Right renal cortex interstitium (tissue), 3 donors: ENCODE data around the gene ZFHX3. TPM values are rescaled to one million over a fixed set of nuclear protein-coding genes. Genes with fewer than 3 reads are reported as not detected.

Experiments
- DNase-seq, 3 donors: peaks; one replicate each; pipeline ENCODE4 v3.0.0-alpha.2; 2013; ENCODE audit warnings: low read depth in 3 of 3, low spot score in 2 of 3
- polyA plus RNA-seq, 3 donors: library from polyadenylated mRNA; unstranded; fragments of 120-200 nt; gene quantifications; one replicate each; pipeline ENCODE4 v1.2.1, GENCODE V29; 2013; ENCODE audit not compliant: insufficient read length in 3 of 3

ZFHX3 gene
- polyA plus RNA-seq, 3 donors: 16.5 to 18.9 (median 18.7) TPM

DNA sequence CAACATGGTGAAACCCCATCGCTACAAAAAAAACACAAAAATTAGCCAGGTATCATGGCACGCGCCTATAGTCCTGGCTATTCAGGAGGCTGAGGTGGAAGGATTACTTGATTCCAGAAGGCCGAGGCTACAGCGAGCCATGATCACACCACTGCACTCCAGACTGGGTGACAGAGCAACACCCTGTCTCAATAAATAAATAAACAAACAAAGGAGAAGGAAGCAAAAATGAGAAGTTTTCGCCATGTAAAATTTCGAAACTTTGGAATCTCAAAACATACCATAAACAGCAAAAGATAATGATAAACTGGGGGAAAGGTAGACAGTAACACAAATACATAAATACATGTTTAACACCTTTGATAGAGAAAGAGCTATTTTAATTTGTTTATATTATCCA, 130.9 kb downstream of the ZFHX3 start:
- DNase-seq: no peak

GRCh38 chr16:72915331-72915730, 132.6 kb downstream of the ZFHX3 start:
- DNase-seq: no peak

- DNase-seq: no peak
These were observed 134.4 kb downstream of the ZFHX3 start for GRCh38 chr16:72913551-72913950.

DNA sequence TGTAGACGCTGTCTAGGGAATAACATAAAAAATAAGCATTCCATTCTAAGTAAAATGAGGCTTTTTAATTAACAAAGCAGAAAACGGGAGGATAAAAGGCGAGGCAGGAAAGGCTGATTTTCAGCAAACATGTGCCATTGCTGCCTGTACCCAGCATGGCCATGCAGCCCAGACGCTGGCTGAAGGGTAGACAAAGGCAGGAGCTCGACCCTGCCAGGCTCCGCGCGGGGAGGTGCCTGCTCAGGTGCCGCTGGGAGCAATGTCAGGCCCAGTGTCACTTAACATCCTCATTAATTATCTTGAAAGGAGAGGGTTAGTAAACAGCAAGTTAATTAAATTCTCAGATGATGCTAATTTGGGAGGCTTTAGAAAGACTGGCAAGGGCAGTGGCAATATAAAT, 136.0 kb downstream of the ZFHX3 start:
- no peak for DNase-seq

GRCh38 chr16:72910875-72911274, 137.1 kb downstream of the ZFHX3 start:
- no peak for DNase-seq

- no peak for DNase-seq
These were observed 137.5 kb downstream of the ZFHX3 start for GRCh38 chr16:72910381-72910780.

GRCh38 chr16:72909196-72909595, 138.7 kb downstream of the ZFHX3 start:
- no peak for DNase-seq

GRCh38 chr16:72908362-72909167, 139.4 kb downstream of the ZFHX3 start:
- DNase-seq: no peak

- DNase-seq: no peak
These were observed 142.3 kb downstream of the ZFHX3 start for GRCh38 chr16:72905581-72905980.

- no peak for DNase-seq
These were observed 144.8 kb downstream of the ZFHX3 start for GRCh38 chr16:72903176-72903575.

DNA sequence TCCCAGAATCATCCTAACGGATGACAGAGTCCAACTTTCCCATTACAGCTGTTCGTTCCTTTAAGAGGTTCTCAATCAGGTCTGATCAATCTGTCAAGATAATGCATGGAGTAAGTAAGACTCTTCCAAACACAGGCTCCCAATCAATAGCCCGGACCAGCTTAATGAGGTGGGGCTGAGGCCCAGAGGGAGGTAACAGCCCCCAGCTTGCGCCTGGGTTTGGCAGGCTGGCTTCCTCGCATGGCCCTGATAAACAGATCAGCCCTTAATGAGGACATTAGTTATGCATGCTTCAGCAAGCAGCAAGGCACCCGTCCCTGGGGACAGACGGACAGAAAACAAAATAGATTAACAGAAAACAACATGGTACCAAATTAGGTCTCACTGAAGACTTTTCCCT, 145.7 kb downstream of the ZFHX3 start:
- no peak for DNase-seq

DNA sequence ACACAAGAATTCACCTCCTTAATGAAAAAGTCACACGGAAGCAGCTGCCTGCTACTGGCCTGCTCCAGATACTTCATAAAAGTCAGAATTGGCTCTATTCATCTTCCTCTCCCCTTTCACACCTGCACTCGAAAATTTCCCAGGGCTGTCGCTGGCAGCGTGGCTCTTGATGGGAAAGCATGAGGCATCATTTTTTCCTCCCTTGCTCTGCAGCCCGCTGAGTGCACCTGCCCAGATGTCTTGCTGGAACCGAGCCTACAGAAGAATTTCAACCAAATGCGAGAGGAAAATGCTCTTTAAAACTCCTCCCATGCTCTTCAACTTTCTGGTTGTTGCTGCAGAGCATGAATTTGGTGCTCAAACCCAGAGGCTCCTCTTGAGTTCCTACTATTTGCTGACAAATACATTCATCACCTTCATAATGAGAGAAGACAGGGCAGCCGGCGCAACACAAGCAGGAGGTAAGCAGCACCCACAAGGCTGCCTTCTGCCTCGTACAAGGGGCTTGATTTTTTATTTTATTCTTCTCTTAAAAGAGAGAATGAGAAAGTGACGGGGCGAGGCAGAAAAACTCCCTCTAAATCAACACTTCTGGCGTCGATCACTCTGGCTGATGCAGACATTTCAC, 146.8 kb downstream of the ZFHX3 start:
- DNase-seq: no peak

- DNase-seq: no peak
These were observed 149.6 kb downstream of the ZFHX3 start for GRCh38 chr16:72898216-72898825.

DNA sequence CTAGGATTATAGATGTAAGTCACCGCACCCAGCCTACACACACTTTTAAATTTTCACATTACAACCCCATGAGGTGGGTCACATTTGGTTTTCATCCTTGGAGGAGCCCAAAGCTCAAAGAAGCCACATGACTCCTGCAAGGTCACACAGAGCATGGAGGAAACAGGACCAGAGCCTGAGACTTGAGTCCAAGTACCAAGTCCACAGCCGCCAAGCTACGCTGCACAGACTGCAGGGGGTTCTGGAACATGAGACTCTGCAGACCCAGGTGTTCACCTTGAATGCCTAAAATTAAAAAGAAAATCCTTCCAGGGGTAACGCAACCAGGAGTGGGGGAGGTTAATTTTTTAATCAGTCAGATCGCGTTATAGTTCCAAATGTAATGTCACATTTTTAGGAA, 150.2 kb downstream of the ZFHX3 start:
- no peak for DNase-seq

- DNase-seq: no peak
These were observed 151.3 kb downstream of the ZFHX3 start for GRCh38 chr16:72896485-72897118.

DNA sequence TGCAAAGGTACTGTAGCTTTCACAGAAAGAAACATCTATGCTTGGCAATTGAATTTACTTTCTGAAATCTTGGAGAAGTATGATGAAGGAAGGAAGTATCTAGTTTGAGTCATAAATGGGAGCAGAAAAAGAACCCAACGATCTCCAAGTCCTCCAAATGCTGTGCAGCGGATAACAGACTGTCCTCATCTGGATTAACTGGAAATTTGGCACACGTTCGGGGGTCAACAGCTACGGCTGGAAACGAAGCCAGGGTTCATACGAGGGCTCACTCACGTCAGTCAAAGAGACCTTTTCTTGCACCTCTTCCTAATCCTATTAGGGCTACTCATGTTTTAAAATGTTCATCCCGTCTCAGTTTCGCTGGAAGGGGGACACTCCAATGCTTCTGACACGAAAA, 152.0 kb downstream of the ZFHX3 start:
- no peak for DNase-seq

DNA sequence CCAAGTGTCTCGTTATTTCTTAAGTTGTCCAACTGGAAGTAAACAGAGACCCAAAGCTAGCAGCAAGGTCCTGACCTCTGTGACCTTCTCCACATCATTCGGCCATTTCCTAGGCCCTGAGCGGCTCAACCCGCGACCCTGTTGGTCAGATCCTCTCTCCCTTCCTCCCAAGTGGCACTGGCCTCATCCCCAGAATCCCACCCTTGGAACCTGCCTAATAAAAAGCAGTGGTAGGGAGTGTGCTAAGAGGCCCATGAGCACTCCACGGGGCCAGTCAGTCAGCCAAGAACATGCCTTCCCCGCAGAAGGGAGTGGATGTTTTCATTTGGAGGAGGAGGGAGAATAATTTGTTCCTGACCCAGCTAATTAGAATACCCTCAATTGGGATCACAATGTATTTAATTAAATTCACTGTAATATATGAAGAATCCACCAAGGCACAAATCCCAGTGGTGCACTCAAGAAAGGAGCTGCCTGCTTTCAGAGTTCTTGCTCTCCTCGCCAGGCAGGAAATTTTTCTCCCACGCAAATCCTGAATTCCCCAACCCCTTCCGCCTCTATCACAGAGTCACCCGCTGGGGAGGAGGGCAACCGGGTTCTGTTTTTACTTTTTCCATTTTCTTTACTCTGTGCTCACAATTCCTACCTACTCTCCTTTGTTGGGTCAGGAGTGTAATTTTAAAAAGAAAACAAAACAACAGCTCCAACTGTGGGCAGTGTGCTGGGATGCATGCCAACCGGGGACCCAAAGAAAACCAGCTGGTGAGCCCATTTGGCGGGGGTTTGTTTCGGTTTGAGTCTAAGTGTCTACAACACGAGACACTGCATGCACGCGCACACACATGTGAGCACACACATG, 153.4 kb downstream of the ZFHX3 start:
- DNase-seq: no peak

GRCh38 chr16:72891291-72892227, 156.4 kb downstream of the ZFHX3 start:
- no peak for DNase-seq

DNA sequence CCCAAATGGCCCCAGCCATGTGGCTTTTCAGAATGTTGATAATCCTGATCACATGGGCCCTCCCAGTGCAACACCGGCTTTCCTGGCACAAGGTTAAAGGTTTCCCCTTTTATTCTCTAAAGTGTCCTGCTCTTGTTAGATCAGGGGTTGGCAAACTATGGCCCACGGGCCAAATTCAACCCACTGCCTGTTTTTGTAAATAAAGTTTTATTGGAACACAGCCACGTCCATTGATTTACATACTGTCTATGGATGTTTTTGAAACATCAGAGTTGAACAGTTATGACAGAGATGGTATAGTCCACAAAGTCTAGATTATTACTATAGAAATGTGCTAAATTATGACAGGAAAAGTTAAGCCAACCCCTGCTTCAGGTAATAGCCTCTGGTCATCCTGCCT, 157.3 kb downstream of the ZFHX3 start:
- DNase-seq: no peak
